Endothelial cell of hepatic sinusoid (primary cell): ENCODE results near the gene ORC3.

ENCODE experiments used
- in situ Hi-C: cut with HindIII; loops from 2 replicates; pipeline ENCODE4 v1.10.0; 2017; ENCODE audit warnings: low sequenced_read_pairs

ORC3 gene

GRCh38 chr6:87589693-87590416 lies at the start of gene ORC3, which contains the start of gene RARS2:
Gene ORC3, plus strand, starts transcription at chr6:87590135. Its CDS starts 34 bp downstream, at chr6:87590169.
Gene RARS2, minus strand, starts transcription at chr6:87589987. Its CDS starts 30 bp downstream, at chr6:87589957.
- in situ Hi-C loops, result no loop called here

GRCh38 chr6:87540539-87540938 lies 49.4 kb upstream of the ORC3 start:
- in situ Hi-C loops, result no loop called here

GRCh38 chr6:87541041-87541440 lies 48.9 kb upstream of the ORC3 start:
- in situ Hi-C loops, result no loop called here

GRCh38 chr6:87541744-87542143 lies 48.2 kb upstream of the ORC3 start:
- in situ Hi-C loops, result no loop called here

GRCh38 chr6:87543696-87544473 lies 46.0 kb upstream of the ORC3 start:
- in situ Hi-C loops, result no loop called here

- in situ Hi-C loops, result no loop called here
Observed at GRCh38 chr6:87544474-87544735, 45.5 kb upstream of the ORC3 start.

GRCh38 chr6:87551799-87552198 lies 38.1 kb upstream of the ORC3 start:
- in situ Hi-C loops, result loop anchor here (5.0 kb wide), 1 partner anchor 56 kb away; no protein-coding TSS in a partner anchor

GRCh38 chr6:87553159-87553765 lies 36.7 kb upstream of the ORC3 start:
- in situ Hi-C loops, result loop anchor here (5.0 kb wide), 1 partner anchor 54 kb away; no protein-coding TSS in a partner anchor

- in situ Hi-C loops, result no loop called here
Observed at GRCh38 chr6:87555506-87555905, 34.4 kb upstream of the ORC3 start.

- in situ Hi-C loops, result no loop called here
Observed at GRCh38 chr6:87558446-87558845, 31.5 kb upstream of the ORC3 start.

GRCh38 chr6:87561017-87561416 lies 28.9 kb upstream of the ORC3 start:
- in situ Hi-C loops, result no loop called here

GRCh38 chr6:87572021-87572420 lies 17.9 kb upstream of the ORC3 start:
- in situ Hi-C loops, result no loop called here

- in situ Hi-C loops, result no loop called here
Observed at GRCh38 chr6:87572883-87573282, 17.1 kb upstream of the ORC3 start.

GRCh38 chr6:87573307-87574024 lies 16.5 kb upstream of the ORC3 start:
- in situ Hi-C loops, result no loop called here

- in situ Hi-C loops, result no loop called here
Observed at GRCh38 chr6:87574237-87574804, 15.6 kb upstream of the ORC3 start.

GRCh38 chr6:87575423-87575822 lies 14.5 kb upstream of the ORC3 start:
- in situ Hi-C loops, result no loop called here

GRCh38 chr6:87583822-87584221 lies 6.1 kb upstream of the ORC3 start:
- in situ Hi-C loops, result no loop called here

- in situ Hi-C loops, result no loop called here
Observed at GRCh38 chr6:87586371-87587077, 3.4 kb upstream of the ORC3 start.

GRCh38 chr6:87588756-87589407 lies 1.1 kb upstream of the ORC3 start:
- in situ Hi-C loops, result no loop called here

- in situ Hi-C loops, result no loop called here
Observed at GRCh38 chr6:87590417-87590880, 514 bp downstream of the ORC3 start.
